Esophagus squamous epithelium (tissue), 5 donors: ENCODE data around the gene GABBR1. TPM values are rescaled to one million over a fixed set of nuclear protein-coding genes. Genes with fewer than 3 reads are reported as not detected.

Source experiments
- DNase-seq: peaks from one replicate; lab custom pipeline; 2025; lab: John Stamatoyannopoulos, UW
- H3K27ac ChIP-seq, 4 donors: fragments of 200-600 bp; sonication (generic); one replicate each; pipeline ENCODE4 v1.5.1; 2016 to 2019; ENCODE audit warnings: mild to moderate bottlenecking in 1 of 4
- H3K27me3 ChIP-seq, 4 donors: fragments of 200-600 bp; sonication (generic); 1 replicate in 3 of 4; 2 replicates in 1 of 4; pipeline versions ENCODE4 v1.5.1 to v1.6.0; 2017 to 2021; ENCODE audit warnings: antibody characterized with exemption in 1 of 4
- H3K36me3 ChIP-seq, 3 donors: fragments of 200-600 bp; sonication (generic); one replicate each; pipeline ENCODE4 v1.5.1; 2016 to 2019
- H3K4me1 ChIP-seq, 3 donors: fragments of 200-600 bp; sonication (generic); one replicate each; pipeline ENCODE4 v1.5.1; 2017 to 2019
- H3K4me3 ChIP-seq, 4 donors: fragments of 200-600 bp; sonication (generic); 1 replicate in 3 of 4; 2 replicates in 1 of 4; pipeline ENCODE4 v1.5.1; 2016 to 2019; ENCODE audit warnings: mild to moderate bottlenecking in 2 of 4, moderate library complexity in 1 of 4
- H3K9me3 ChIP-seq, 3 donors: fragments of 200-600 bp; sonication (generic); one replicate each; pipeline ENCODE4 v1.5.1; 2016 to 2019
- CTCF ChIP-seq, 6 experiments: fragments of 450-650 bp in 4 of 6; fragments of 200-600 bp in 2 of 6; sonication (generic) in 2 of 6; IDR thresholded peaks; one replicate each; pipeline ENCODE4 v1.5.1; 2016 to 2019; ENCODE audit warnings: antibody characterized with exemption in 6 of 6, mild to moderate bottlenecking in 4 of 6, moderate library complexity in 4 of 6
- POLR2A ChIP-seq, 4 donors: fragments of 450-650 bp; IDR thresholded peaks; one replicate each; pipeline ENCODE4 v1.6.1; 2017; ENCODE audit warnings: antibody characterized with exemption in 4 of 4, mild to moderate bottlenecking in 4 of 4, moderate library complexity in 3 of 4
- WGBS, 2 donors: methylation state at CpG; one replicate each; pipeline ENCODE4 v1.1.5; 2018; 5-methylcytosine and 5-hydroxymethylcytosine counted together
- intact Hi-C: fragments of 100-400 bp; cut with DNase I; formaldehyde crosslinking; loops from one replicate; pipeline ENCODE4 v1.15.0; 2022
- total RNA-seq, 4 donors: library from RNA; depleted of rRNA; stranded (reverse); fragments of >200 nt; gene quantifications; one replicate each; pipeline ENCODE4 v1.1.0, GENCODE V29; 2016
- donor health status: DM: yes; HTN: yes; CAD: no.

Gene GABBR1
- total RNA-seq, 4 donors from 2014 or later, result 4.1 to 19.5 (median 8.5) TPM

DNA sequence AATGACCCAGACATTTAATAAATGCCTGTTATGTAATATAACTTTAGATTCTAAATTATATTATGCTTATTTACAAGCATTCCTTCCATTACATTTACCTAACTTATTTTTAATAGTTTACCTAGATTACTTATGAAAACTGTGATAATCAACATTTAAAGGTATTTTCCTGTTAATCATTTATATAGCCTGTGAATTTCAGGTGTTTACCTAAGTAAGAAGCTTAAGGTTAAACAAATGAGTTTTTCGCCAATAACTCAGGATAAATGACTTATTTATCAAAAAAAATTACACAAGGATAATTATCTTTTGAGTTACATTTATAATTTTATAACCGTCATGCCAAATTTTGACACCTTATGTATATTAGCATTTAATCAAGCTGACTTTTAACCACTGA lies 108.9 kb downstream of the GABBR1 start:
- intact Hi-C loops, result no loop called here
- Histone ChIP-seq H3K4me3 (no peak overlapping the region), H3K36me3 (no peaks in the 10 kb centered on the region), H3K9me3 (no peaks in the 10 kb centered on the region), H3K27ac (no peak overlapping the region), H3K27me3 (no peaks in the 10 kb centered on the region), H3K4me1 (no peaks in the 10 kb centered on the region)
- TF ChIP-seq POLR2A (IDR thresholded peaks at IDR 0.05), result no peak
- DNase-seq, result no peak
- WGBS, 2 donors, result 55 to 57% methylated on average over 2 of the region's 2 CpGs

GRCh38 chr6:29522227-29522626 lies 110.8 kb downstream of the GABBR1 start:
- Histone ChIP-seq H3K27ac (no peak overlapping the region), H3K27me3 (no peaks in the 10 kb centered on the region), H3K36me3 (no peaks in the 10 kb centered on the region), H3K9me3 (no peaks in the 10 kb centered on the region), H3K4me1 (no peaks in the 10 kb centered on the region), H3K4me3 (no peak overlapping the region)
- TF ChIP-seq POLR2A (IDR thresholded peaks at IDR 0.05), result no peak
- no peak for TF ChIP-seq CTCF (IDR thresholded peaks at IDR 0.05)
- no peak for DNase-seq
- 70 to 80% methylated on average over 2 of the region's 2 CpGs for WGBS, 2 donors
- intact Hi-C loops, result no loop called here

- DNase-seq, result no peak
- Histone ChIP-seq H3K4me1 (no peaks in the 10 kb centered on the region), H3K9me3 (no peaks in the 10 kb centered on the region), H3K4me3 (no peak overlapping the region), H3K27me3 (no peaks in the 10 kb centered on the region), H3K27ac (no peak overlapping the region), H3K36me3 (no peaks in the 10 kb centered on the region)
- 48 to 53% methylated on average over 8 of the region's 8 CpGs for WGBS, 2 donors
- no peak for TF ChIP-seq POLR2A (IDR thresholded peaks at IDR 0.05)
- no peak for TF ChIP-seq CTCF (IDR thresholded peaks at IDR 0.05)
- intact Hi-C loops, result no loop called here
Observed at GRCh38 chr6:29521006-29521680, 111.8 kb downstream of the GABBR1 start.

- no peaks in the 10 kb centered on the region for H3K4me1 ChIP-seq
- TF ChIP-seq CTCF (IDR thresholded peaks at IDR 0.05), result no peak
- no peak for TF ChIP-seq POLR2A (IDR thresholded peaks at IDR 0.05)
- H3K27me3 ChIP-seq, result no peaks in the 10 kb centered on the region
- intact Hi-C loops, result no loop called here
- DNase-seq, result no peak
- H3K4me3 ChIP-seq, result no peak overlapping the region
- H3K36me3 ChIP-seq, result no peaks in the 10 kb centered on the region
- H3K9me3 ChIP-seq, result no peaks in the 10 kb centered on the region
- 67 to 72% methylated on average over 3 to 4 of the region's 4 CpGs for WGBS, 2 donors
- no peak overlapping the region for H3K27ac ChIP-seq
Observed at GRCh38 chr6:29520232-29520631, 112.8 kb downstream of the GABBR1 start.

DNA sequence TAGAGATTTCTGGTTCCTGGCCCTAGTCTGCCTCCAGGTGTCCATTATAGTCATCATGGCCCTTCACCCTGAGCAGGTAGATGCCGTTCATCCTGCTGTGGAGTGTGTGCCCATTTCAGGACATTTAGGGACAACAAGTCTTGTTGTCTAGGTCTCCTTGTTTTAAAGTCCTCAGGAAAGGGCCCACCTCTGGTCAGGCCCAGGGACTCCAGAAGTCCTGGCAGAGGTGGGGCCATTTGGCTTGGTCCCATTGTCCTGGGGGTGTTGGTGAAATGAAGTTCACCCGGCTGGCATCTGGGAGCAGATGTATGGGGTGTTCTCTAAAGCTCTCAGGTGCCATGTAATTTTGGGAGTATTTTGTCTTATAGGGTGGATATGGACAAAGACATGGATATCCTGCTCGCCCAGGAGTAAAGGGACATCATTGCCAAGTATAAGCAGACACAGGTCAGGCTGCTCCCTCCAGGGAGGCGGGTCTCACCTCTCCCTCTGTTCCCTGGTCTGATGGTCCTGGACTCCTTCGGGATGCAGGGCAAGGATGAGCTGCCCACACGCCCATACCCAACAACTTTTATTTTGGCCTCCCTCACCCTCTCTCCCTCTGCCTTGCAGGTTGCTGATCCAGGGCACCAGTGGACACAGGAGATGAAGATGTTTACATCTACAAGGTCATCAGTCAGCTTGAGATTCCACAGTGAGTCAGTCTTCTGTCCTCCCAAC lies 113.5 kb downstream of the GABBR1 start:
- DNase-seq, result no peak
- intact Hi-C loops, result no loop called here
- Histone ChIP-seq H3K9me3 (no peaks in the 10 kb centered on the region), H3K27me3 (no peaks in the 10 kb centered on the region), H3K4me1 (no peaks in the 10 kb centered on the region), H3K27ac (no peak overlapping the region), H3K4me3 (no peak overlapping the region), H3K36me3 (no peaks in the 10 kb centered on the region)
- TF ChIP-seq CTCF (IDR thresholded peaks at IDR 0.05), result no peak
- TF ChIP-seq POLR2A (IDR thresholded peaks at IDR 0.05), result no peak
- 89 to 90% methylated on average over 3 to 4 of the region's 6 CpGs for WGBS, 2 donors
